SK-N-SH (cell line): Measurements from ENCODE around the gene RGSL1. TPM values are rescaled to one million over a fixed set of nuclear protein-coding genes. Genes with fewer than 3 reads are reported as not detected.

Experiments used
- CTCF ChIA-PET: fragments of 300-600, 350-600 bp; formaldehyde crosslinking; extraction: SDS; loops from one replicate; lab custom pipeline; 2021; lab: Yijun Ruan, JAX
- POLR2A ChIA-PET: fragments of 350-600 bp; sonication (Branson Sonifier 250); formaldehyde crosslinking; extraction: SDS; loops from one replicate; lab custom pipeline; 2020; ENCODE audit warnings: antibody characterized with exemption, inconsistent platforms; lab: Yijun Ruan, JAX
- DNase-seq: peaks from one replicate; pipeline ENCODE4 v3.0.0; 2012
- H2AFZ ChIP-seq: fragments of 200-600 bp; sonication (generic); 2 replicates; pipeline ENCODE4 v1.8.1; 2016; ENCODE audit warnings: antibody characterized with exemption, mild to moderate bottlenecking, low read depth
- H3F3A ChIP-seq: fragments of 200-600 bp; sonication (generic); replicated peaks from 2 replicates; pipeline ENCODE3; 2016; ENCODE audit warnings: antibody characterized with exemption, mild to moderate bottlenecking; ENCODE audit not compliant: insufficient read depth
- H3K27ac ChIP-seq, 2 experiments: fragments of 200-500 bp in 1 of 2; fragments of 200-600 bp in 1 of 2; sonication (Bioruptor generic) in 1 of 2; sonication (generic), shearing (Covaris generic) in 1 of 2; 2 replicates each; pipeline versions ENCODE4 v1.5.1 to v1.6.1; 2014 to 2016; ENCODE audit warnings: low read depth in 2 of 2, inconsistent platforms in 1 of 2, low read length in 1 of 2, mild to moderate bottlenecking in 1 of 2, mixed read lengths in 1 of 2
- H3K27me3 ChIP-seq: fragments of 200-600 bp; sonication (generic), shearing (Covaris generic); 2 replicates; pipeline ENCODE4 v1.6.1; 2016; ENCODE audit warnings: mixed run types; ENCODE audit not compliant: insufficient read depth
- H3K36me3 ChIP-seq, 2 experiments: fragments of 200-500 bp in 1 of 2; fragments of 200-600 bp in 1 of 2; sonication (Bioruptor generic) in 1 of 2; sonication (generic) in 1 of 2; replicated peaks in 1 of 2; 2 replicates each; pipeline versions ENCODE3 to v1.5.1; 2014 to 2016; ENCODE audit warnings: low read length in 1 of 2, mild to moderate bottlenecking in 1 of 2; ENCODE audit not compliant: insufficient read depth in 2 of 2, control insufficient read depth in 1 of 2
- H3K4me1 ChIP-seq, 2 experiments: fragments of 200-500 bp in 1 of 2; fragments of 200-600 bp in 1 of 2; sonication (Bioruptor generic) in 1 of 2; sonication (generic), shearing (Covaris generic) in 1 of 2; 2 replicates each; pipeline versions ENCODE4 v1.5.1 to v1.6.1; 2014 to 2016; ENCODE audit warnings: low read depth in 1 of 2, low read length in 1 of 2, mixed run types in 1 of 2; ENCODE audit not compliant: insufficient read depth in 2 of 2, control insufficient read depth in 1 of 2
- H3K4me2 ChIP-seq: fragments of 200-600 bp; sonication (generic), shearing (Covaris generic); 2 replicates; pipeline ENCODE4 v1.6.1; 2017; ENCODE audit warnings: mixed run types
- H3K4me3 ChIP-seq, 2 experiments: fragments of 200-500 bp in 1 of 2; fragments of 200-600 bp in 1 of 2; sonication (Bioruptor generic) in 1 of 2; sonication (generic), shearing (Covaris generic) in 1 of 2; 2 replicates each; pipeline versions ENCODE4 v1.5.1 to v1.8.1; 2014 to 2016; ENCODE audit warnings: low read depth in 2 of 2, inconsistent platforms in 1 of 2, low read length in 1 of 2, mild to moderate bottlenecking in 1 of 2, mixed read lengths in 1 of 2, moderate library complexity in 1 of 2
- H3K79me2 ChIP-seq: fragments of 200-600 bp; sonication (generic); 2 replicates; pipeline ENCODE4 v1.8.1; 2017; ENCODE audit warnings: mild to moderate bottlenecking; ENCODE audit not compliant: insufficient read depth
- H3K9ac ChIP-seq: fragments of 200-600 bp; sonication (generic); 2 replicates; pipeline ENCODE4 v1.6.1; 2017; ENCODE audit warnings: mixed run types
- H3K9me2 ChIP-seq: fragments of 200-600 bp; sonication (generic); 2 replicates; pipeline ENCODE4 v1.6.1; 2017; ENCODE audit warnings: mixed run types
- H3K9me3 ChIP-seq: fragments of 200-600 bp; sonication (generic); 2 replicates; pipeline ENCODE4 v1.6.1; 2017; ENCODE audit warnings: mixed run types, mild to moderate bottlenecking, moderate library complexity
- H4K20me1 ChIP-seq: fragments of 200-600 bp; sonication (generic); 2 replicates; pipeline ENCODE4 v1.6.1; 2017; ENCODE audit warnings: mild to moderate bottlenecking, mixed run types; ENCODE audit not compliant: insufficient read depth
- CHD2 ChIP-seq: fragments of 150-350 bp; IDR thresholded peaks from 2 replicates; pipeline ENCODE4 v1.6.1; 2018; ENCODE audit warnings: low read length; ENCODE audit not compliant: partially characterized antibody
- ELF1 ChIP-seq: IDR thresholded peaks from 2 replicates; pipeline ENCODE4 v1.4.0; 2012
- EP300 ChIP-seq, 2 experiments: IDR thresholded peaks; 2 replicates each; pipeline versions ENCODE4 v1.4.0 to v1.6.1; 2012; ENCODE audit warnings: borderline replicate concordance in 1 of 2, low read depth in 1 of 2, low read length in 1 of 2
- GATA2 ChIP-seq: sonication (generic); formaldehyde crosslinking; IDR thresholded peaks from 2 replicates; pipeline ENCODE4 v1.5.0; 2020; ENCODE audit warnings: mild to moderate bottlenecking, missing genetic modification reagents
- MXI1 ChIP-seq: IDR thresholded peaks from 2 replicates; pipeline ENCODE4 v1.6.1; 2012; ENCODE audit warnings: mild to moderate bottlenecking, low read depth, low read length, improper control_type of control experiment
- YY1 ChIP-seq: IDR thresholded peaks from 2 replicates; pipeline ENCODE4 v1.4.0; 2012; ENCODE audit warnings: low read depth, mild to moderate bottlenecking
- WGBS: methylation state at CpG from one replicate; pipeline ENCODE4 v1.1.6; 2017; ENCODE audit warnings: low lambda C conversion rate; 5-methylcytosine and 5-hydroxymethylcytosine counted together
- polyA plus RNA-seq, 3 experiments: library from polyadenylated mRNA; depleted of rRNA; stranded (reverse); fragments of >200 nt; gene quantifications; 2 replicates each; pipeline ENCODE4 v1.2.3, GENCODE V29; 2012
- TF ChIP-seq, protein P1 (sequence below): IDR thresholded peaks from 2 replicates; pipeline ENCODE4 v1.4.0; 2012; ENCODE audit warnings: low read depth
- TF ChIP-seq, protein P2 (sequence below): IDR thresholded peaks from 2 replicates; pipeline ENCODE4 v1.4.0; 2012; ENCODE audit warnings: low read depth, borderline replicate concordance
- TF ChIP-seq, protein P3 (sequence below): IDR thresholded peaks from 2 replicates; pipeline ENCODE4; 2012

RGSL1 gene
- polyA plus RNA-seq, 1 of the 3 experiments (the other 2 are of a cell fraction) = not detected

DNA sequence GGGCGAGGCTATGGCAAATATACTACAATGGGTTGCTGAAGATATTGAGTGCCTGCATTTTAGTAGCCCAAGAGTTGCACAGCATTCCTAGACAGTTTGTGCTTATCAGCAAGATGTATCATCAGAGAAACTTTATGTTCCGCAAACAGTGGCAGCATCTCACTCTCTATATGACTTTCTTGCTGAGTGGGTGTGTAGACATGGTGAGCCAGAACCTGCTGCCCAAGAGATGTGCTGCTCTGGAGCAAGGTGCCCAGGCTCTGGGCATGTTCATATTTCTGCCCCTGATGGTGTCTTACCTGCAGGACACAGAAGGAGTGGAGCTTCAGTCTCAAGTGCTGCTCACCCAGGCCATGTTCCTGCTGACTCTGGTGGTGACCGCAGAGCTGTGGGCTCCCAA, 8.2 kb upstream of the RGSL1 start:
- ChIA-PET CTCF (interaction anchor here (1.2 to 1.7 kb wide), 2 partner anchors 298 to 345 kb away, joined by 4 read pairs; no protein-coding TSS in a partner anchor), POLR2A (no interaction called here)

DNA sequence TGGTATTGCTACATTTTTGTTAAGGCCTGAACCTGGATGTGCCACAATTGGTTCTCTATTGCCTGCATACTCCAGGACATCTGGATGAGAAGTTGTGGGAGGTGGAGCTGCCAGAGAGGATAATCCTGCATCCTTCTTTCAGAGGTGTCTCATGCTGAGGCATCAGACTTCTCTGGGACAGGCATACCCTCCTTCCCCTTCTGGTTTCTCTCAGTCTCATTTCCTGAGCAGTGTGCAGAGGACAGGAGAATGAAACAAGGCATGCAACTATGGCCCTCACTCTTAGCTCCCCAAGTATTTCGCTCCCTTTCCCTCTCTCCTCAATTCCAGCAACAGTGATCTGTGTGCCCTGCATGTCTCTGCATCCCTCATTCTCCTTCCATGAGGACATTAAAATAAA, 7.6 kb upstream of the RGSL1 start:
- Histone ChIP-seq H3K4me2 (no peak overlapping the region), H3K4me3 (no peak overlapping the region), H4K20me1 (no peaks in the 10 kb centered on the region), H3K27ac (no peak overlapping the region), H3K36me3 (no peaks in the 10 kb centered on the region), H3K79me2 (no peaks in the 10 kb centered on the region), H3K9me2 (no peaks in the 10 kb centered on the region), H2AFZ (no peak overlapping the region), H3K9ac (no peak overlapping the region), H3F3A (no peaks in the 10 kb centered on the region), H3K9me3 (no peaks in the 10 kb centered on the region), H3K27me3 (no peaks in the 10 kb centered on the region), H3K4me1 (no peaks in the 10 kb centered on the region; a peak in 1 of 4 replicates)
- TF ChIP-seq GATA2 (CRISPR knock-in tag) (no peak), EP300 (IDR thresholded peaks at IDR 0.05; ENCODE audit: borderline replicate concordance in 1 of 2, low read depth in 1 of 2, low read length in 1 of 2) (no peak), ELF1 (no peak), MXI1 (no peak), YY1 (no peak)
- TF ChIP-seq, protein P1, sequence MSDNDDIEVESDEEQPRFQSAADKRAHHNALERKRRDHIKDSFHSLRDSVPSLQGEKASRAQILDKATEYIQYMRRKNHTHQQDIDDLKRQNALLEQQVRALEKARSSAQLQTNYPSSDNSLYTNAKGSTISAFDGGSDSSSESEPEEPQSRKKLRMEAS = no peak
- TF ChIP-seq, protein P2, sequence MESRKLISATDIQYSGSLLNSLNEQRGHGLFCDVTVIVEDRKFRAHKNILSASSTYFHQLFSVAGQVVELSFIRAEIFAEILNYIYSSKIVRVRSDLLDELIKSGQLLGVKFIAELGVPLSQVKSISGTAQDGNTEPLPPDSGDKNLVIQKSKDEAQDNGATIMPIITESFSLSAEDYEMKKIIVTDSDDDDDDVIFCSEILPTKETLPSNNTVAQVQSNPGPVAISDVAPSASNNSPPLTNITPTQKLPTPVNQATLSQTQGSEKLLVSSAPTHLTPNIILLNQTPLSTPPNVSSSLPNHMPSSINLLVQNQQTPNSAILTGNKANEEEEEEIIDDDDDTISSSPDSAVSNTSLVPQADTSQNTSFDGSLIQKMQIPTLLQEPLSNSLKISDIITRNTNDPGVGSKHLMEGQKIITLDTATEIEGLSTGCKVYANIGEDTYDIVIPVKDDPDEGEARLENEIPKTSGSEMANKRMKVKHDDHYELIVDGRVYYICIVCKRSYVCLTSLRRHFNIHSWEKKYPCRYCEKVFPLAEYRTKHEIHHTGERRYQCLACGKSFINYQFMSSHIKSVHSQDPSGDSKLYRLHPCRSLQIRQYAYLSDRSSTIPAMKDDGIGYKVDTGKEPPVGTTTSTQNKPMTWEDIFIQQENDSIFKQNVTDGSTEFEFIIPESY = no peak
- ChIA-PET CTCF (interaction anchor here (1.2 to 1.7 kb wide), 2 partner anchors 299 to 344 kb away, joined by 4 read pairs; no protein-coding TSS in a partner anchor), POLR2A (no interaction called here)
- no peak for DNase-seq
- 16% methylated on average over 1 of the region's 1 CpG for WGBS

More for the DNA sequence above, 8.2 kb upstream of the RGSL1 start:
- 73% methylated on average over 3 of the region's 3 CpGs for WGBS
- Histone ChIP-seq H2AFZ (no peak overlapping the region), H3K36me3 (no peaks in the 10 kb centered on the region), H3K27ac (no peak overlapping the region), H3K79me2 (no peaks in the 10 kb centered on the region), H3K27me3 (no peaks in the 10 kb centered on the region), H3F3A (no peaks in the 10 kb centered on the region), H3K9me2 (no peaks in the 10 kb centered on the region), H3K4me3 (no peak overlapping the region)
- DNase-seq = no peak
- TF ChIP-seq CHD2 = no peak
- TF ChIP-seq, protein P3, sequence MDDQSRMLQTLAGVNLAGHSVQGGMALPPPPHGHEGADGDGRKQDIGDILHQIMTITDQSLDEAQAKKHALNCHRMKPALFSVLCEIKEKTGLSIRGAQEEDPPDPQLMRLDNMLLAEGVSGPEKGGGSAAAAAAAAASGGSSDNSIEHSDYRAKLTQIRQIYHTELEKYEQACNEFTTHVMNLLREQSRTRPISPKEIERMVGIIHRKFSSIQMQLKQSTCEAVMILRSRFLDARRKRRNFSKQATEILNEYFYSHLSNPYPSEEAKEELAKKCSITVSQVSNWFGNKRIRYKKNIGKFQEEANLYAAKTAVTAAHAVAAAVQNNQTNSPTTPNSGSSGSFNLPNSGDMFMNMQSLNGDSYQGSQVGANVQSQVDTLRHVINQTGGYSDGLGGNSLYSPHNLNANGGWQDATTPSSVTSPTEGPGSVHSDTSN = no peak
- TF ChIP-seq, all 33 proteins: peak for 0
- peaks cover 0 to 5% of the 10 kb centered on the region in 2 experiments; a peak in 1 of 4 replicates for H3K4me1 ChIP-seq
- no peak overlapping the region for H3K4me2 ChIP-seq
- no peaks in the 10 kb centered on the region for H4K20me1 ChIP-seq
- no peak overlapping the region for H3K9ac ChIP-seq
- H3K9me3 ChIP-seq = no peaks in the 10 kb centered on the region
